Medulla oblongata (tissue), 1 donor: ENCODE measurements around the gene MYO18A.

Experiments used
- DNase-seq: peaks from one replicate; pipeline ENCODE4 v3.0.0-alpha.2; 2015; ENCODE audit errors: extremely low spot score

MYO18A gene

DNA sequence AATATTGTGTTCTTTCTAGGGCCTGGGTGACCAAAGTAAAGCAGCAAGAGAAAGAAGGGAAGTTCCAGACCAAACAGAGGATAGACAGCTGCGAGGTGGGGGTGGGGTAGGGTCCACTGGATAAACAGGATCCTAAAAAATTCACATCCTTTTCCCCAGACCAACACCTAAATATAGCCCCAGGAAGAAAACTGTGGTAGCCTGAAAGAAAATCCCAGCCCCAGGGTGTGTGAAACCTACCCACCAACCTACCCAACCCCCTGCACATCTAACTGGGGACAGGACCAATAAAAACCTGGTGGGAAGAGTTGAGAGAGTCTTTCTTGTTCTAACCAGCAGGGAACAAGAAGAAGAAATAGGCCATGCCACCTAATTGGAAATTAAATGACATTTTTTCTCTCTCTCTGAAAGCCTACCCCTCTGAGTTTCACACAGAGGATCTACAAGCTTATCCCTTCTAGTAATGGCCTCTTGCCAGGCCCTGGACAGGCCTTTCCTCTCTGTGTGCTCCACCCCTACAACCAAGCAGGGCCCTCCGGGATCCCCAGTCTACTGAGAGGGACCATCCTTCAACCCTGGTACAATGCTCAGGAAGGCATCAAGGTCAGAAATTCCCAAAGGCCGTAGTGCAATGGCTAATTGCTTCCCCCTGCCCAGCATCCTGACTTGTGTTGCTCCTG is 12.0 kb downstream of the MYO18A start:
- no peak for DNase-seq

DNA sequence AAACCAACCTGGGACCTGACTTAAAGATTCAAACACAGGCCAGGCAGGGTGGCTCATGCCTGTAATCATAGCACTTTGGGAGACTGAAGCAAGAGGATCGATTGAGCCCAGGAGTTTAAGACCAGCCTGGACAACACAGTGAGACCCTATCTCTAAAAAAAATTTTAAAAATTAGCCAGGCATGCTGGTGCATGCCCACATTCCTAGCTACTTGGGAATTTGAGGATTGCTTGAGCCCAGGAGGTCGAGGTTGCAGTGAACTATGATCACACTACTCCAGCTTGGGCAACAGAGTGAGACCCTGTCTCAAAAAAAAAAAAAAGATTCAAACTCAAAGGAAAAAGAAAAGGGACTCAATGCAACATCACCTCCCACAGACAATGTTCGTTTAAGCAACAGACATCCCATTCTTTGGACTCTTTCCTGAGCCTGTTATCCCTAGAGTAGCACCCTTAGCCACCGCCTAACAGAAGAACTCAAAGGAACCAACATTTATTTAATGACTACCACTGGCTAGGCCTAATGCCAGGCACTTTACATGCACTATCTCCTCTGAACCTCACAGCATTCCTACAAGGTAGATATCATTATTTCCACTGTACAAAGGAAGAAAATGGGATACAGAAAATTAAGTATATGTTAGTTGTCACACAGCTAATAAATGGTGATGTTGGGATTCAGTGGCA is 12.7 kb downstream of the MYO18A start:
- no peak for DNase-seq

DNA sequence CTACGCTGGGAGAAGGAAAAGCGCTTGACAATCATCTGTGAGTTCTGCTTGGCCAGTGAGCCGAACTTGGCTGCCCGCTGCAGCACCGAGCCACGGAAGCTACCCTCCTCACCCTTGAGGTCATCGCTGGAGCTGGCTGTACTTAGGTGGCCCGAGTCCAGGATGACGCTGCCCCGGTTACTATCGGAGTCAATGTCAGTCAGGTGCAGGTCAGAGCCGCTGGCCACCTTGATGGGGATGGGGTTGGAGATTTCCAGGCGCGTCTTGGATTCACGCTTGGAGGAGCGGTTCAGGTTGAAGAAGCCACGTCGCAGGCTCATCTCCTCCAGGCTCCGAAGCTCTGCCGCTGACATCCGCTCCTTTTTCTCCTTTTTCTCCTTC is 13.7 kb downstream of the MYO18A start:
- DNase-seq, result no peak

DNA sequence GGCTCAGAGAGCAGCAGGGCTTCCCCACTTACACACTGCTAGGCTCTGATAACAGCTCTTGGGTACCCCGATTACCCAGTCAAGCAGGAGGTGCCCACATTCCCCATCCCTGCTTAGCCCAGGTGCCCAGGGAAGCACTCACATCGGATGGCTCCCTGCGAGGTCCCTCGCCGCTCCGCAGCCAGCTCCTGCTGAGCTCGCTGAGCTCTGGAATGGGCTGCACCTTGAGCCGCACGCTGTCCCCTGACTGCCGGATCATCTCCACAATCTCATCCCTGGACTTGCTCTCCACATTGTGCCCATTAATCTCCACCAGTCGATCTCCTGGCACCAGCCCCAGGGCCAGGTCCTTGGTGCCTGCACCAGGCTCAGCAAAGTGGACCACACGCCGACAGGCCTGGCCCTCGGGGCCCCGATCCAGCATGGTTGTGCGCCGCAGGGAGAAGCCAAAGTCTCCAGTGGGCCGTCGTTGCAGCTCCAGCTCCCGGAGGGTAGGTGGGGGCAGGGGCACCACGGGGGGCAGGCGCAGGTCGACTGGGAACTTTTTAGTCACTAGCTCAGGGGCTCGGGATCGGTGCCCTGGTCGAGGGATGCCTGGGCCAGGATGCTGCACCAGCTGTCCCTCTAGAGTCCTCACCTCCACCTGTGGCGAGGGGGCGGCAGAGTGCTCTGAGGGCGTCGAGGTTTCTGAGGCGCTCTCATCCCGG is 14.2 kb downstream of the MYO18A start:
- no peak for DNase-seq

DNA sequence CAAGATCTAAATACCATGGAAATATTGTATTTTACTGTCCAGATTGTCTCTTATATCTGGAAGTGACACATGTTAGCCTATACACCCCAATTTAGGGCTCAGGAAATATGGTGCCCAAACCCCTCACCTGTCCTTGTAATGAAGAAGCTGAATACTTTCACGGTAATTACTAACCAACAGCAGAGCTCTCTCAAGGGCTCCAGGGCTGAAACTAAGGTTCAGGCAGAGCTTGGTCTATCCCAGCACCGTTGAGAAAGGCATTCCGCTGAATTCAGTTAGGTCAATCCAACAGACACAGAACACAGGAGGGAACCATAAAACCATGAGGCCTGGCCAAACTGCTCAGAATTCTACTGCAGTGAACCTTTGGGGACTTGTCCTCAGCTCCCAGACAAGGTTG is 14.9 kb downstream of the MYO18A start:
- DNase-seq, result no peak

DNA sequence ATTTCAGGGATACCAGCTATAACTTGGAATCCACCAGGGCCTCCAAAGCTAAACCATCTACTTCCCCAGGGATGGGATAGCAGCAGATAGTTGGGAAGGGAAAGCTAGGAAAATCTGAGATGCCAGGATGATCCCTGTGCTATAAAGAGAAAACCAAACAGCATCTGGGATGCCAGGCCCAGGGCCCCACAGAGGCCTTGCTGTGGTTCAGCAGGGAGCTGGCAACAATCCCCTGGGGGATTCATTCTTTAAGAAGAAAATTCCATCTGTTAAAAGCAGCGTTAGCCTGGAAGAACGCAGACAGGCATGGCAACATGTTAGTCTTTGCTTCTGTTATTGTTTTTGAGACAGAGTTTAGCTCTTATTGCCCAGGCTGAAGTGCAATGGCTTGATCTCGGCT is 16.6 kb downstream of the MYO18A start:
- DNase-seq, result no peak

DNA sequence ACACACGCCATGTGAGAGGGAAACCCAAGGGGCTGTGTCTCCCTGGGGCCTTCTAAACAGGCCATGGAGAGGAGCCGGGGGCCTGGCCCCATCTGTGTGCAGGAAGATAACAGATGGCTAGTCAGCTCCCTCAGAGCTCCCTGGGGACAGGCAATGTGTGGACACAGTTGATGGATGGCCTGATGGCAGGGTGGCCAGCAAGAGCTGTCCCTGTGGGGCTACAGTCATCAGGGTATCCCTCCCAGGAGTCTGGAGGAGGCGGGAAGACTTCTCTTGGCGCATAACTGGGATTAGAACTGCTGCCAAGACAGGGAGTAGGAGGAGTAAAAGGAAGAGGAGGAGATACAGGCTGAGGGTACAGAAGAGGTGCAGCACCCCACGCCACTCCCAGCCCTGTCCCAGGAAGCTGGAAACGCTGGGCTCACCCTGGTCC is 17.3 kb downstream of the MYO18A start:
- DNase-seq, result no peak

DNA sequence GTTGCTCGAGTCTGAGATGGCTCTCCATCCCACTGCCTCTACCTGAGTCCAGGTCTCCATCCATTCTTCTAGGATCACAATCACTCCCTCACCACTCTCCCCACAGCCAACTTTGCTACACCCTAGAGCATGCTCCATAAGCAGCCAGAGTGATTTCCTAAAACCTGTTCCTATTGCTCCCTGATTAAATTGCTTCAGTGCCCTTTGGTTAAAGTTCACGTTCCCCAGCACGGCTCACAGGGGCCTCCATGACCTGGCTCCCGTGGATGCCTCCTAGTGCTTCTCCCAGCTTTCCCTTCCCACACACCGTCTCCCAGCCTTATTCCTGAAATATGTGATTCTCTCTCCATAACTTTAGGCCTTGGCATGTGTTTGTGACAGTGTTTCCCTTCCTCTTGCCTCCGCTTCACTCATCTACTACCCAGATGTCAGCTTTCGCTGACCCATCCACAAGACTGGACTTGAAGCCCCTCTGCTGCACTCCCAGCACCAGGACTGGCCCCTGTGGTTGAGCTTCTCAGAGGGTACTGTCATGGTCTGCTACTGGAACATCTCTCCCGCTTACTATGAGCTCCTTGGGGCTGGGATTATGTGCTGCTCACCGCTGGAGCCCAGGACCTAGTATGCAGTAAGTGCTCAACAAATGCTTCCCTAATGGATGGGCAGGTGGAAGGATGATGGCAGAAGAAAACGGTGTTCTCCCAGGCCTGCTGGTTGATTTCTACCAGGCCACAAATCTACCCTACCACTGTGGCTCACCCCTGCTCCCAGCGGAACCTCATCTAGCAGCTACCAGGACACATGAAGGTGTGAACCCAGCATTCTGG is 17.9 kb downstream of the MYO18A start:
- DNase-seq, result no peak

DNA sequence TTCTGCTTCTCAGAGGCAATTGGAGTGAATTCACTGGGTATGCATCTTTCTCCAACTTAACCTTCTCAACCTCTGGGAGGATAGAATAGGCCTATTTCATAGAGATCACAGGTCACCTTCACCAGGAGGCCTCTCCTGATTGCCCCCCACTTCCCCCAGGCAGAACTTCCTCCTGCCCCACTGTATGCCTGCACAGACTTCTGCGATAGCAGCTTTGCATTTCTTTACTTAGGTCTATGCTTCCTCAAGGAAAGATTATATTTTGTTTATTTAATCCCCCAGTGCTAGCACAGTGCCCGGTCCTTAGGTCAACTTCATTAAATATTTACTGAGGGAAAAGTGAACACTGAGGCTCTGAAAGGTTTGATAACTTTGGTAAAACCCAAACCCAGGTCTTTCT is 19.9 kb downstream of the MYO18A start:
- no peak for DNase-seq

DNA sequence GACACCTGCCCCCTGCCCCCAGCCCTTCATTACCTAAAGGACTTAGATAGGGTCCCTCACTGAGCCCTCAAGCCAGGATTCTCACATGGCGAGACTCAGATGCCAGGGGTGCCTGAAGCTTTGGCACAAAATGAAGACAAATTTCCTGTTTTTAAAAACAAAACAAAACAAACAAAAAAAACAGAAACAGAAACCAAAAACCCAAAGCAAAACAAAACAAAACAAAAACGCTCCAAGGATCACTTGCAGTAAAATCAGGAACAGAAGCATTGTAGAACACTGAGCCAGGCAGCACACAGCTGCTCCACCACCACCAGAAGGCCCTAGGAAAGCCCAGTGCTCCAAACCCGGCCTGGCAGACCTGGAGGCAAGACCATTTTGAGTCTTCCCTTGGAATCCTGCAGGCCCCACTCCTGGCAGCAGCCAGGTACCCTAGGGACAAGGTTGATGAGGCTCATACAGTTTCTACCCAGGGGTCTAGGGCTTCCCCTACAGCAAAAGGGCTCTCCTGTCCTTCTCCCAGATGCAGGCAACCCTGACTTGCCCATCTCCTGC is 20.8 kb downstream of the MYO18A start:
- DNase-seq, result no peak

DNA sequence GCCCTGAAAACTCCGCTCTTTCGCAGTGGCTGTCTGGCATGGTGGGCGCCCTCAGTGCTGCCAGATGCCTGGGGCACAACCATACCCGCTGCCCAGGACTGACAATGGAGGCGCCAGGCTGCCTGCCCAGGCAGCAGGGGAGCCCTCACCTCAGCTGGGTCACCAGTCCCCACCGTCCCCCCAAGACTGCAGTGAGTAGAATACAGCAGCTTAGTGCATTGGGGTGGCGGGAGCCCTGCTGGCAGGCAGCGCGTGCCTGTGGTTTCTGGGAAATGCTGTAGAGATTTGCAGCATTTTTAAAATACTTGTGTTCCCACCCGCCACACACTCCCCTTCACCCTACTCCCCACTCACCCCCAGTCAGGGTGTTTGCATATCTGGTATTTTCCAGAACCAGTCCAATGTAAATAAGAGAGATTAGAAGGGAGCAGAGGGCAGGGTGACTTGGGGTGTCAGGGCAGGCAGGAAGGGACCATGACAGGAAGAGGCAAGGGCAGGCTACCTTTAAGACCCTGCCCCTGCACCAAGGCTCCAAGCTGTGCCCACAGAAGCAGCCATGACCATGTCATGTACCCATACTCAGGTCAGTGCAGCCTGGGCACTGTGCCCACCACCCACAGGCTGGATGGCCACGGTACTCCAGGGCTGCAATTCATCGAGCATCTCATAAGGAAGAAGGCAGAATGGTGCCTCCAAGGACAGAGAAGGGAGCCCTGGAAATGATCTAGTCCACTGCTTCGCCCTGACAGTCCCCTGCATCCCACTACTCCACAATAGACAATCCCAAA is 21.5 kb downstream of the MYO18A start:
- no peak for DNase-seq

DNA sequence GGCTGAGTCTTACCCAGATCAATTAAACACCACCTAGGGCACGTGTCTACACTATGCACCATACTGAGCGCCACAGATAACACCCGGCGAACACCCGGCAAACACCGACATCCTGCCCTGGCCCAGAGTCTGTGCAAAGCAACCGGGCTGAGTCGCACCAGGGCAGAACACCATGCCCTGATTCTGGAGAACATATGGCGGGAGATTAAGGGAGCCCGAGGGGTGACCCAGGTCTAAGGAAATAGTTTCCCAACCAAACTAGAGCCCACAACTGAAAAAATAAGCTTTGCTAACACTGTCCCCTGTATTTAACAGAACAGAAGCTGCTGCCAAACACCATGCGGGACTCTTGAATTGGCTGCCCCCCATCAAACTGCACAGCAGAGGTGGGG is 22.1 kb downstream of the MYO18A start:
- no peak for DNase-seq

DNA sequence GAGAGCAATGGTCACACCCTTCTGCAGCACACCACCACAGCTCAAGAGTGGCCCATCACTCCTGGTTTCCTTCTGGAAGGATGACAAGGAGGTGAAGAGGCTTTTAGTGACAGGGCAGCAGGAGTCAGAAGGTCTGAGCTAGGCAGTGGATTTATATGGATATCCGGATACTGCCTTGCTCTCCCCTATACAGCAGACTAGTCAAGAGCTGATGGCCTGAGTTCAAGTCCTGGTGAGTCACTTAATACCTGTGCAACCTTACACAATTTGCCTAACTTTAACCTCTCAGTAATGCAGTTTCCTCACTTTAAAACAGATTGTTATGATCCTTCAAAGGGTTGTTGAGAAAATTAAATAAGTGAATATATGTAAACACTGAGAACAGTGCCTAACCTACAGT is 22.9 kb downstream of the MYO18A start:
- DNase-seq, result no peak

DNA sequence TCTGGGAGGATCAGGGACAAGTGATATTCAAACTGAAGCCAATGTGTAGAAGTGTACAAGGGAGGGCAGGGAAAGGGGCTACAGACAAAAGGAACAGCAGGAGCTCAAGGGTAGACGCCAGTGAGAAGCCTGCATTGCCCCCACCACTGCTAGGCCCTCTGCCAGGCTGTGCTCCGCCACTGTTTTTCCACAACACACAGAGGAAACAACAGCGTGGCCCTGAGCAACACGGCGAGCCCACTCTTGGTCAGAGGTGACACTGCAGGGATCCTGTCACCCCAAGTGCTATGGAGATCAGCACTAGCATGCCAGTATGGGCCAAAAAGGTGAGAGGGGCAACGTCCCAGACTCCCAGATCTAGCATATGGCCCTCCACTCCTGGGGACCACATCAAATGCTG is 23.4 kb downstream of the MYO18A start:
- DNase-seq, result no peak

DNA sequence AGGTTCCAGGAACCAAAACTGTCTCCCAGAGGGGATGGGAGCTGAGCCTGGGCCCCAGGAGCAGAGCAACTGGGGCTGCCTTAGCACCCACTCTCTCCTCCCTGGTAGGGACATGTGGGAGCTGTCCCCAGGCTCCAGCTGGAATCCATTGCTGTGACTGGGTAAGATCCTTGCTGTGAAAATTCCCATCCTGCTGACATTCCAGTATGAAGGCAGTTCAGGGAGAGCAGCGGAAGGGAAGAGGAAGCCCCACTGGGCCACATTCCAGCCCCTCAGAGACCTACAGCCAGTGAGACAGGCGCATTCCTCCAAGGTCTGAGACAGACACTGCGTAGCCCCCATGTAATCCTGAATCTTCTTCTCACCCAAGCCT is 24.2 kb downstream of the MYO18A start:
- DNase-seq, result no peak

DNA sequence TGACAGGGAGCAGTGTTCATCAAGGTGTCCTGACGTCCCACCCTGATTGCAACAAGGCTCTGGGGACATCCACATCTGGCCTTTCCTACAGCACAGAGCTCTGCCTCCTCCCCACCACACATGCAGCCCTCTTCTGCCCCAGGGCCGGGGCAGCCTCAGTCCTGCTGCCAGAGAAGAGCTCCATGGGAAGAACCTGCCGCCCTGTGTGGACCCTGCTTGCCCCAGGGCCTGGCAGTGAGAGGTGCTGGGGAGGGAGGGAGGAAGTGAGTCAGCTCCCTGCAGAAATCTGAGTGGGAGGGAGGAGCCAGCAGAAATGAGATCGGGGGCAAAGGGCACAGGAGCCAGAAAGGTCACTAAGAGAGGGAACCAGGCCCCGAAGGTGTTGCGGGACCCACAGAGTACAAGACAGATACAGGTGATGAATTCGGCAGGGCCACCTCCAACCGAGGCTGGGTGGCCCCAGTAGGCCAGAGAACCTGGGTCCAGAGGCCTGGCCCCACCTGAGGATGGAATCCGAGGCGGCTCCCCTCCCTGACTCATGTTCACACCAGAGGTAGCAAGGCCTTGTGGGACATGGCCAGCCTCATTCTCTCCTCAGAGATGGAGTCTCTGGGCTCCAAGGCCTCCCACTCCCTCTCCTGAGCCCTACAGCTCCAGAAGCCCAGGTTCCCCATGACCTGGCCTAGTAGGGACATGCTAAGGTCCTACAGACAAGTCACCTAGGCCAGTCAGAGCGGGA is 24.8 kb downstream of the MYO18A start:
- no peak for DNase-seq

DNA sequence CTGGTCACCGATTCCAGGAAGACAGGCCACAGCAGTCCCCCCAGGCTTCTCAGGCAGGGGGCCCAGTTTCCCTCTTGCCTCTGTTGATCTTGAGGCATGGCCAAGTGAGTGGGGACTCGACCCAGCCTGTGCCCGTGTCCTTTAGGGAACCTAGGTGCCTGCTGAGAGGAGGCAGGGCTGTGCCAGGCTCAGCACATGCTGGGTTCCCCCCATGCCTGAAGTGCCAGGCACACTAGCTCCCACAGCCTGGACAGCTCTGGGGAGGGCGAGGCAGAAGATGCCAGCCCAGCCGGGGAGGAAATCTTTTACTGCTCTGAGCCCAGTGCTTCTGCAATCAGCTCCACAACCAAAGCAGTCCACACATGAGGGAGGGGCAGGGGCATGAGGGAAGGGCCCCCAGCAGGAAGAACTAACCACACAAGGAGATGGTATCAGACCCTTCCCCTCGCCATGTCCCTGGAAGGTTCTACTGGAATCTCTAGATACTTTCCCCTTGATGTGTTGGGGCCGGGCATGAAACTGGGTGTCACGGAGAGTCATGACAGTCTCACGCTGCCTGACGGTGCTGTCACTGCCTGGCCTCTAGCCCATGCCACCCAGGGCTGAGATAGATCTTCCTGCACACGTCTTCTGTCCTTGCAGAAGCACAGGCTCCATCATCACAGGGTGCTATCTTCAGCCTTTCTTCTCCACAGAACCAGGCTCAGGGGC is 25.5 kb downstream of the MYO18A start:
- peak; percentile 71 for DNase-seq

DNA sequence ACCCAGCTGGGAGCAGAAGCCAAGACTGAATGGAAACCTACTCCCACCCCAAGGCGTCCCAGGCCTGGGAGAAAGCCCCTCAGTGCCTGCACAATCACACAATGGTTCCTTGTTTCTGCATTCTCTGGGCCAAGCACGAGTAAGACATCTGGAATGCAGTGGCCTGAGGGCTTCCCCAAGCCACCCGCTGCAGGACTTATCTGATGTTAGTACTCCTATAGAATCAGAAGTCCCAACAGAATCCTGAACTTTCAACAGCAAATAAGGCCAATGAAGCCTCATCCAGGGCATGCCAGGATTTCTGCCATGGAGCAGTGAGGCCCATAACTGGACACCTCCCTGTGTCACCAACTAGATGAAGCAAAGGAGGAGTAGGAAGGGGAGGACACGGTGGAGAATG is 28.6 kb downstream of the MYO18A start:
- peak; percentile 71 for DNase-seq

DNA sequence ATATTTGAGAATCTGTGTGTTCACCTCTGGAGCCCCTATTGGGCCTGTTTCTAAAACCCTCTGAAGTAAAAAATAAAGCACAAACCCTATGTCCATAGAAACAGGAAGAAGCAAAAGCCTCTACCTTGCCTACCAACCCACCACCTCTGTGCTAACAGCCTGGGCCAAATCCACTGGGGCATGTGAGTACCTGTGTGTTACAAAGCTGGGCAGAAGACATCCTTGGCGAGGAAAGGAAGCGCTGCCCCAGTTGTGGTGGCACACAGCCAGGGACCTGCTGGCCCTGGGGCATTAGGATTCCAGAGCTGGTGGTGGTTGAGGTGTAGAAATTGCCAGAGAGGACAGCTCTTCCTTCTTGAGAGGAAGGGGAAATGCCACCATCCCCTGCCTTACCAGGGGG is 30.0 kb downstream of the MYO18A start:
- no peak for DNase-seq
